ENCODE measurements around the gene GNB1L.
A peak's percentile ranks its signal among the peaks of the same experiment; 100 is the strongest.

The GNB1L gene

GRCh38 chr22:19854778-19855503 lies at the start of gene GNB1L, which contains the start of gene RTL10:
TSS of gene GNB1L (minus strand) at chr22:19854874. CDS start at chr22:19821355, 33,519 bp downstream.
TSS of gene RTL10 (minus strand) at chr22:19854874. CDS start at chr22:19852261, 2,613 bp downstream.
- DNase-seq = peak; percentile 95

GRCh38 chr22:19904174-19904856 lies 49.6 kb upstream of the GNB1L start:
- no peak for DNase-seq

GRCh38 chr22:19903513-19903912 lies 48.8 kb upstream of the GNB1L start:
- DNase-seq = no peak

GRCh38 chr22:19903031-19903430 lies 48.4 kb upstream of the GNB1L start:
- DNase-seq = no peak

- DNase-seq = no peak
Observed at GRCh38 chr22:19902245-19902715, 47.6 kb upstream of the GNB1L start.

GRCh38 chr22:19901577-19902244 lies 47.0 kb upstream of the GNB1L start:
- no peak for DNase-seq

GRCh38 chr22:19900707-19901436 lies 46.2 kb upstream of the GNB1L start:
- DNase-seq = no peak

- no peak for DNase-seq
Observed at GRCh38 chr22:19898831-19899567, 44.3 kb upstream of the GNB1L start.

GRCh38 chr22:19898145-19898544 lies 43.5 kb upstream of the GNB1L start:
- no peak for DNase-seq

- no peak for DNase-seq
Observed at GRCh38 chr22:19897726-19898125, 43.1 kb upstream of the GNB1L start.

- DNase-seq = no peak
Observed at GRCh38 chr22:19896665-19897355, 42.1 kb upstream of the GNB1L start.

- no peak for DNase-seq
Observed at GRCh38 chr22:19895160-19895849, 40.6 kb upstream of the GNB1L start.

GRCh38 chr22:19893363-19893762 lies 38.7 kb upstream of the GNB1L start:
- no peak for DNase-seq

GRCh38 chr22:19892925-19893324 lies 38.3 kb upstream of the GNB1L start:
- DNase-seq = no peak

- DNase-seq = peak; percentile 40
Observed at GRCh38 chr22:19892257-19892879, 37.7 kb upstream of the GNB1L start.

GRCh38 chr22:19891317-19892256 lies 36.9 kb upstream of the GNB1L start:
- peak; percentile 83 for DNase-seq

- DNase-seq = no peak
Observed at GRCh38 chr22:19890502-19891316, 36.0 kb upstream of the GNB1L start.

- peak; percentile 37 for DNase-seq
Observed at GRCh38 chr22:19889951-19890350, 35.3 kb upstream of the GNB1L start.

Data from CD4-positive, alpha-beta T cell treated with Interleukin-15 for 1 hour (primary cell).